Measurements from ENCODE around the gene CDH11.

The CDH11 gene

DNA sequence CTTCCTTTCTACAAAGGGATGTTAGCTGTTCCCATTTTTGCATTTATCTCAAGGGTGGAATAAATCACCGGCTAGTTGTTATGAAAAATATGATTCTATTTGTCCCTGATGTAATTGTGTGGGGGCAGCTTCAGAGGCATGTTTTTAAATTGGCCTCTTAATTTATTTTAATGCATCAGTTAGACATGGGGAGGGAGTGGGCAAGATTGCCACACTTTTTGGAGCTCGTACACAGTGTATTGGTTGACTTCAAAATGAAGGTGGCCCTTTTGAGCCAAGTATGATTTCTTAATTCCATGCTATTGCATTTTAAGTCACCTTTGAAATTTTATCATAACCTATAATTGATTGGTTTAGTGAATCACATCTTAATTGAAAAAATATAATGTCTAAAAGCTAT lies 223.7 kb downstream of the CDH11 start:
- DNase-seq: no peak

All from activated T-cell treated with anti-CD3 and anti-CD28 coated beads for 4 hours (primary cell).